Middle frontal gyrus (tissue), 1 donor: ENCODE data around the gene C9.
"Not testable (repeated sequence)": the region's sequence is repeated elsewhere in the genome, so short reads cannot be mapped to it uniquely, and the experiment has no call there.

Source experiments
- DNase-seq: peaks from one replicate; pipeline ENCODE4 v3.0.0-alpha.2; 2015; ENCODE audit warnings: low spot score; ENCODE audit errors: extremely low spot score

The C9 gene

GRCh38 chr5:39264528-39264927 is 99.8 kb downstream of the C9 start:
- DNase-seq, result no peak

GRCh38 chr5:39262981-39263380 is 101.3 kb downstream of the C9 start:
- no peak for DNase-seq

- no peak for DNase-seq
Measured at GRCh38 chr5:39260095-39260494, 104.2 kb downstream of the C9 start.

- DNase-seq, result no peak
Measured at GRCh38 chr5:39257554-39257953, 106.7 kb downstream of the C9 start.

- no peak for DNase-seq
Measured at GRCh38 chr5:39256477-39257235, 107.6 kb downstream of the C9 start.

- no peak for DNase-seq
Measured at GRCh38 chr5:39255406-39255805, 108.9 kb downstream of the C9 start.

GRCh38 chr5:39254671-39255070 is 109.6 kb downstream of the C9 start:
- no peak for DNase-seq

- no peak for DNase-seq
Measured at GRCh38 chr5:39253196-39253595, 111.1 kb downstream of the C9 start.

GRCh38 chr5:39249564-39250274 is 114.6 kb downstream of the C9 start:
- no peak for DNase-seq

- no peak for DNase-seq
Measured at GRCh38 chr5:39249069-39249468, 115.2 kb downstream of the C9 start.

- DNase-seq, result no peak
Measured at GRCh38 chr5:39240750-39241149, 123.5 kb downstream of the C9 start.

- no peak for DNase-seq
Measured at GRCh38 chr5:39238366-39239105, 125.8 kb downstream of the C9 start.

- DNase-seq, result no peak
Measured at GRCh38 chr5:39236718-39237117, 127.6 kb downstream of the C9 start.

- no peak for DNase-seq
Measured at GRCh38 chr5:39235648-39236047, 128.6 kb downstream of the C9 start.

- DNase-seq, result not testable (repeated sequence)
Measured at GRCh38 chr5:39234494-39234893, 129.8 kb downstream of the C9 start.
